Measurements from ENCODE around the gene CHST1.

Gene CHST1

GRCh38 chr11:45603946-45604682, 61.3 kb downstream of the CHST1 start:
- Histone ChIP-seq H3K27me3 (ENCODE audit: control insufficient read depth in 1 of 2, insufficient read depth in 2 of 2, low read length in 2 of 2) (peaks cover 0 to 15% of the 10 kb centered on the region in 2 donors), H3K4me1 (ENCODE audit: control insufficient read depth, insufficient read depth, low read length) (peaks cover 3% of the 10 kb centered on the region), H3K9ac (ENCODE audit: low read length in 2 of 2) (no peak overlapping the region)

DNA sequence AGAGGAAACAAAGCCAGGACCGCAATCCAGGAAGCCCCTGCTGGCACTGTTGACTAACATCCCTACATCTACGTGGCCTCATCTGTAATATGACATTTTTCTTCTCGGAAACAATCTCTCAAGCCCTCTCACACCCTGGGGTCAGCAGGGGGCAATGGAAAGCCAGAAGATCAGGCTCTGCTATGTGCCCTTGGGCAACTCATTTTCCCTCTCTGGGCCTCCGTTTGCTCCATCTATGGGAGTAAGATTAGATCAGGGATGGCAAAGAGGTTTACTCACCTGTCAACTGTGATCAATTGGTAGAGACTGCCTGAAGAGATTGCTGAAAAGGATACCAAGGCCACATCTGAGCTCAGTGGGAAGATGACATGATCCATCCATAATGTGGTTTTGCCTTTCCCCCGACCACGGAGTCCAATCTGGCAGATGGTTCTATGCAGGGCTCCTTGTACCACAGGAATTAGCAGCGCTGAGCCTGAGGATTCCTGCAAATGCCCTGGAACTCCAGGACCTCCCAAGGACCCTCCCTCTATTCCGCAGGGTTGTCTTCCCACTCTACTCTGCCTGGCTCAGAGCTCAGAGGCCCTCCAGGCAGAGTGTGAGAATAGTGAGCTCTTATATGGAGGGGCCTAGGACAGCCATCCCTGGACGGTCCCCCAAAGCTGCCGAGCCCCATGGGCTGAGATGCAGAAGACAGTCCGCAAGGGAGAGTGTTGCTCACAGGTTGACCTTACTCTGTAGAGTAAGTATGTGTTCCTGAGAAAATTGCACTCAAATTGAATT, 66.1 kb downstream of the CHST1 start:
- Histone ChIP-seq H3K36me3 (ENCODE audit: control insufficient read depth in 2 of 2, insufficient read depth in 2 of 2, low read length in 2 of 2) (no peaks in the 10 kb centered on the region), H3K4me1 (ENCODE audit: control insufficient read depth, insufficient read depth, low read length) (no peaks in the 10 kb centered on the region), H3K4me3 (ENCODE audit: low read length in 2 of 2) (no peak overlapping the region), H3K9ac (ENCODE audit: low read length in 2 of 2) (no peak overlapping the region), H3K27ac (ENCODE audit: low read length) (no peak overlapping the region), H3K27me3 (ENCODE audit: control insufficient read depth in 1 of 2, insufficient read depth in 2 of 2, low read length in 2 of 2) (peaks cover 2 to 14% of the 10 kb centered on the region in 2 donors), H3K9me3 (ENCODE audit: control insufficient read depth in 2 of 2, low read length in 2 of 2) (no peaks in the 10 kb centered on the region)

More at GRCh38 chr11:45603946-45604682, 61.3 kb downstream of the CHST1 start:
- H3K4me3 ChIP-seq (ENCODE audit: low read length in 2 of 2): no peak overlapping the region
- no peak overlapping the region for H3K27ac ChIP-seq (ENCODE audit: low read length)
- H3K9me3 ChIP-seq (ENCODE audit: control insufficient read depth in 2 of 2, low read length in 2 of 2): no peaks in the 10 kb centered on the region
- no peaks in the 10 kb centered on the region for H3K36me3 ChIP-seq (ENCODE audit: control insufficient read depth in 2 of 2, insufficient read depth in 2 of 2, low read length in 2 of 2)
